Endothelial cell (in vitro differentiated cells): ENCODE data around the gene DZIP3. TPM values are rescaled to one million over a fixed set of nuclear protein-coding genes. Genes with fewer than 3 reads are reported as not detected.

Experiments
- DNase-seq: peaks from one replicate; pipeline ENCODE4 v3.0.0; 2021; ENCODE audit warnings: low spot score
- H3K27ac Mint-ChIP-seq: one replicate; pipeline ENCODE4 v1.8.0; 2021; ENCODE audit warnings: mixed read lengths, inconsistent platforms; ENCODE audit not compliant: unreplicated experiment
- H3K27me3 Mint-ChIP-seq: one replicate; pipeline ENCODE4 v1.8.0; 2021; ENCODE audit warnings: mild to moderate bottlenecking, moderate library complexity, mixed read lengths, inconsistent platforms; ENCODE audit not compliant: unreplicated experiment
- H3K36me3 Mint-ChIP-seq: one replicate; pipeline ENCODE4 v1.8.0; 2021; ENCODE audit warnings: mild to moderate bottlenecking, low read depth, mixed read lengths, inconsistent platforms; ENCODE audit not compliant: unreplicated experiment
- H3K4me1 Mint-ChIP-seq: one replicate; pipeline ENCODE4 v1.8.0; 2021; ENCODE audit warnings: mild to moderate bottlenecking, mixed read lengths, inconsistent platforms; ENCODE audit not compliant: unreplicated experiment
- H3K4me3 Mint-ChIP-seq: one replicate; pipeline ENCODE4 v1.8.0; 2021; ENCODE audit warnings: mild to moderate bottlenecking, mixed read lengths, inconsistent platforms; ENCODE audit not compliant: unreplicated experiment
- H3K9me3 Mint-ChIP-seq: one replicate; pipeline ENCODE4 v1.8.0; 2021; ENCODE audit warnings: mixed read lengths, inconsistent platforms; ENCODE audit not compliant: unreplicated experiment
- CTCF ChIP-seq: fragments of 200-600 bp; sonication (generic); IDR thresholded peaks from one replicate; pipeline ENCODE4 v1.5.0; 2021; ENCODE audit warnings: antibody characterized with exemption; ENCODE audit not compliant: unreplicated experiment
- total RNA-seq: library from RNA; stranded (reverse); fragmentation: NEBNext Ultra II Directional; extraction: Animal tissue kit (Norgen Biotek cat#: 25700); gene quantifications from one replicate; pipeline ENCODE4 v1.2.1, GENCODE V29; 2021; ENCODE audit not compliant: unreplicated experiment

The DZIP3 gene
- total RNA-seq, 1 donor from 2014 or later: 16.0 TPM

DNA sequence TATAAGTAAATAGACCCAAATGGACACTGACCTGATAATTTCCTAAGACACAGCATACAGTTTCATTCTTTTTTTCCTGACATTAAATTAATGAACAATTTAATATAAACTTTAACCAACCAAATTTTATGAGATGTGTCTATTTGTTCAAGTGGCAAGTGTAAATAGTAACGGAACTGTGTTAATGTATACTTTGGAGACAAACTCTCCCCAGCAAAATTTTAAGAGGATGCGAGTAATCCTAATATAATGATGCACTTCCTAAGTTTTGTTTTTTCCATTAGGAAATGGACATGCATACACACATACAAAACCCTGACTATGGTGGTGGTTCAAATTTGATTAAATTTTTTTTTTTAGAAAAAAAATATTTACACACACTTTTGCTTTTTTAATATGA is 40.6 kb upstream of the DZIP3 start:
- Mint-ChIP-seq H3K27me3 (no peaks in the 10 kb centered on the region), H3K27ac (no peak overlapping the region), H3K4me3 (no peak overlapping the region), H3K4me1 (peaks cover 3% of the 10 kb centered on the region), H3K9me3 (no peaks in the 10 kb centered on the region), H3K36me3 (no peaks in the 10 kb centered on the region)
- TF ChIP-seq CTCF: no peak
- DNase-seq: no peak

- H3K27ac Mint-ChIP-seq: peak overlapping the region; percentile 3
- H3K4me3 Mint-ChIP-seq: no peak overlapping the region
- H3K9me3 Mint-ChIP-seq: no peaks in the 10 kb centered on the region
- peak; percentile 17 for DNase-seq
- peaks cover 3% of the 10 kb centered on the region for H3K4me1 Mint-ChIP-seq
- no peaks in the 10 kb centered on the region for H3K36me3 Mint-ChIP-seq
- peak; percentile 70 for TF ChIP-seq CTCF
- no peaks in the 10 kb centered on the region for H3K27me3 Mint-ChIP-seq
Observed at GRCh38 chr3:108552267-108553159, 37.0 kb upstream of the DZIP3 start.

GRCh38 chr3:108554229-108554628 is 35.3 kb upstream of the DZIP3 start:
- H3K36me3 Mint-ChIP-seq: no peaks in the 10 kb centered on the region
- H3K27me3 Mint-ChIP-seq: no peaks in the 10 kb centered on the region
- DNase-seq: no peak
- H3K27ac Mint-ChIP-seq: no peak overlapping the region
- no peak overlapping the region for H3K4me3 Mint-ChIP-seq
- peaks cover 3% of the 10 kb centered on the region for H3K4me1 Mint-ChIP-seq
- TF ChIP-seq CTCF: no peak
- no peaks in the 10 kb centered on the region for H3K9me3 Mint-ChIP-seq

- TF ChIP-seq CTCF: no peak
- Mint-ChIP-seq H3K36me3 (no peaks in the 10 kb centered on the region), H3K27me3 (no peaks in the 10 kb centered on the region), H3K9me3 (no peaks in the 10 kb centered on the region), H3K27ac (no peak overlapping the region), H3K4me3 (no peak overlapping the region), H3K4me1 (peaks cover 3% of the 10 kb centered on the region)
- no peak for DNase-seq
Observed at GRCh38 chr3:108554913-108555571, 34.5 kb upstream of the DZIP3 start.
